Neural progenitor cell (in vitro differentiated cells): ENCODE data around the gene VPS16.

Experiments
- EZH2 ChIP-seq: fragments of 200-600 bp; sonication (generic); IDR thresholded peaks from 2 replicates; pipeline ENCODE4 v1.6.1; 2017; ENCODE audit warnings: antibody characterized with exemption, mild to moderate bottlenecking, moderate library complexity
- EZH2phosphoT487 ChIP-seq: fragments of 200-600 bp; sonication (generic); IDR thresholded peaks from 2 replicates; pipeline ENCODE4 v1.6.1; 2017; ENCODE audit warnings: antibody characterized with exemption
- TF ChIP-seq, protein P1 (sequence below): fragments of 200-600 bp; sonication (generic); IDR thresholded peaks from 2 replicates; pipeline ENCODE4 v1.5.1; 2017; ENCODE audit warnings: antibody characterized with exemption, mild to moderate bottlenecking

DNA sequence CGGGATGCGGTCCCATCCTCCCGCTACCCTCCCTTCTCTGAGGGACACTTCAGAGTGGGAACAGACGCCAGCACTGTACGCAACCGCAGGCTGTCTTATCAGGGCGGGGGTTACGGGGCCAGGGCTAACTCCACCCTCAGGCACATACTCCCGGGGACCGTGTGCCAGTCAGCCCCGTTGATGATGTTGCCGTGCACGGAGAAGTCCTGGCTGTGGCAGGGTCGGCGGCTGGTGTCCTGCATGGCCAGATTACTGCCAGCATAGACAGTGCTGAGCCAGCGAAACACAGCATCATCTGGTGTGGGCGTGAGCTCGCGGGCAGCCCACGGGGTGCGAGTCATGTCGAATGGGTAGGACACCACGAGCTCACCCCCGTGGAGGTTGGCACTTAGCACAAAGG lies 45.1 kb upstream of the VPS16 start:
- TF ChIP-seq, protein P1, sequence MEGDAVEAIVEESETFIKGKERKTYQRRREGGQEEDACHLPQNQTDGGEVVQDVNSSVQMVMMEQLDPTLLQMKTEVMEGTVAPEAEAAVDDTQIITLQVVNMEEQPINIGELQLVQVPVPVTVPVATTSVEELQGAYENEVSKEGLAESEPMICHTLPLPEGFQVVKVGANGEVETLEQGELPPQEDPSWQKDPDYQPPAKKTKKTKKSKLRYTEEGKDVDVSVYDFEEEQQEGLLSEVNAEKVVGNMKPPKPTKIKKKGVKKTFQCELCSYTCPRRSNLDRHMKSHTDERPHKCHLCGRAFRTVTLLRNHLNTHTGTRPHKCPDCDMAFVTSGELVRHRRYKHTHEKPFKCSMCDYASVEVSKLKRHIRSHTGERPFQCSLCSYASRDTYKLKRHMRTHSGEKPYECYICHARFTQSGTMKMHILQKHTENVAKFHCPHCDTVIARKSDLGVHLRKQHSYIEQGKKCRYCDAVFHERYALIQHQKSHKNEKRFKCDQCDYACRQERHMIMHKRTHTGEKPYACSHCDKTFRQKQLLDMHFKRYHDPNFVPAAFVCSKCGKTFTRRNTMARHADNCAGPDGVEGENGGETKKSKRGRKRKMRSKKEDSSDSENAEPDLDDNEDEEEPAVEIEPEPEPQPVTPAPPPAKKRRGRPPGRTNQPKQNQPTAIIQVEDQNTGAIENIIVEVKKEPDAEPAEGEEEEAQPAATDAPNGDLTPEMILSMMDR, result no peak
- TF ChIP-seq EZH2, result no peak
- TF ChIP-seq EZH2phosphoT487, result no peak
